Measurements from ENCODE around the gene ECM2. TPM values are rescaled to one million over a fixed set of nuclear protein-coding genes. Genes with fewer than 3 reads are reported as not detected.

ECM2 gene
- total RNA-seq, 1 experiment from 2014 or later = not detected

DNA sequence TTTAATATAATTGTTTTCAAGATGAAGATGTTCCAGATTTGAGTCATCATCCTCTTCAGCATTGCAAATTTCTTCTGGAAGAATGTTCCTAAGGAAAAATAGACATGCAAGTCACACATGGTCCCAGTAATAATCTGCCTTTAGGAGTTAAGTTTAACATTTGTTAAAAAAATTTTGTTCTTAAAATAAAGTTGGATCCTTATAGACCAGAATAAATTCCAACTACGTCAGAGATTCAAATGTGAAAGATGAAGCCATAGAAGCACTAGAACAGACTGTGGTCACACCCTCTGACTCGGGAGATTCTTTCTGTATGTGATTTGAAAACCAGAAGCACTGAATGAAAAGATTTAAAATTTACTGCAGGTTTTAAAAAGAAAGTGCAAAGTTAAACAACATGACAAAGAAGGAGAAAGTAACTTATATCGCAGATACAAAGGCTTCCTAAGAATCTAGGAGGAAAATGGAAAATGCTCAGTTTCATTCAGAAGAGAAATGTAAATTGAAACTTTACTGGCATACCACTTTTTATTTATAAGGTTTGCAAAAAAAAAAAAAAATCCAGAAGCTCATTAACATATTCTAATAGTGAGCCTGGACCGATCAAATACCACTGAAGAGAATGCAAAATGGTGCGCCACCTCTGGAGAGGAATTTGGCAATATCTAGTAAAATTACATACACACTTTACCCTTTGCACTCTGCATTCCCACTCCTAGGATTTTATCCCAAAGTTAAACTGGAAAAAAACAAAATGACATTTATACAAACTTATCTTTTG is 39.2 kb downstream of the ECM2 start:
- CTCF ChIA-PET = no interaction called here
- H3K36me3 ChIP-seq (ENCODE audit: control insufficient read depth, insufficient read depth, low read length) = no peaks in the 10 kb centered on the region
- no peaks in the 10 kb centered on the region for H3K9me3 ChIP-seq (ENCODE audit: control insufficient read depth, insufficient read depth, low read depth, low read length)
- no peaks in the 10 kb centered on the region for H3K4me1 ChIP-seq (ENCODE audit: control insufficient read depth, insufficient read depth, low read length)
- no peak for ATAC-seq
- H3K27ac ChIP-seq (ENCODE audit: low read length) = no peak overlapping the region
- in situ Hi-C loops (cut with HindIII; ENCODE audit: low pct_unique_long_range_greater_than_20kb, low sequenced_read_pairs) = no loop called here
- H3K4me3 ChIP-seq (ENCODE audit: low read depth in 2 of 2, low read length in 2 of 2) = no peak overlapping the region
- TF ChIP-seq SIN3A (IDR thresholded peaks at IDR 0.05; ENCODE audit: borderline replicate concordance, insufficient read depth, low read depth, low read length) (no peak), POLR2AphosphoS5 (IDR thresholded peaks at IDR 0.05; ENCODE audit: low read depth, low read length) (no peak), TCF7L2 (IDR thresholded peaks at IDR 0.05; ENCODE audit: low read depth, low read length) (no peak)
- TF ChIP-seq, protein P1, sequence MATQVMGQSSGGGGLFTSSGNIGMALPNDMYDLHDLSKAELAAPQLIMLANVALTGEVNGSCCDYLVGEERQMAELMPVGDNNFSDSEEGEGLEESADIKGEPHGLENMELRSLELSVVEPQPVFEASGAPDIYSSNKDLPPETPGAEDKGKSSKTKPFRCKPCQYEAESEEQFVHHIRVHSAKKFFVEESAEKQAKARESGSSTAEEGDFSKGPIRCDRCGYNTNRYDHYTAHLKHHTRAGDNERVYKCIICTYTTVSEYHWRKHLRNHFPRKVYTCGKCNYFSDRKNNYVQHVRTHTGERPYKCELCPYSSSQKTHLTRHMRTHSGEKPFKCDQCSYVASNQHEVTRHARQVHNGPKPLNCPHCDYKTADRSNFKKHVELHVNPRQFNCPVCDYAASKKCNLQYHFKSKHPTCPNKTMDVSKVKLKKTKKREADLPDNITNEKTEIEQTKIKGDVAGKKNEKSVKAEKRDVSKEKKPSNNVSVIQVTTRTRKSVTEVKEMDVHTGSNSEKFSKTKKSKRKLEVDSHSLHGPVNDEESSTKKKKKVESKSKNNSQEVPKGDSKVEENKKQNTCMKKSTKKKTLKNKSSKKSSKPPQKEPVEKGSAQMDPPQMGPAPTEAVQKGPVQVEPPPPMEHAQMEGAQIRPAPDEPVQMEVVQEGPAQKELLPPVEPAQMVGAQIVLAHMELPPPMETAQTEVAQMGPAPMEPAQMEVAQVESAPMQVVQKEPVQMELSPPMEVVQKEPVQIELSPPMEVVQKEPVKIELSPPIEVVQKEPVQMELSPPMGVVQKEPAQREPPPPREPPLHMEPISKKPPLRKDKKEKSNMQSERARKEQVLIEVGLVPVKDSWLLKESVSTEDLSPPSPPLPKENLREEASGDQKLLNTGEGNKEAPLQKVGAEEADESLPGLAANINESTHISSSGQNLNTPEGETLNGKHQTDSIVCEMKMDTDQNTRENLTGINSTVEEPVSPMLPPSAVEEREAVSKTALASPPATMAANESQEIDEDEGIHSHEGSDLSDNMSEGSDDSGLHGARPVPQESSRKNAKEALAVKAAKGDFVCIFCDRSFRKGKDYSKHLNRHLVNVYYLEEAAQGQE (IDR thresholded peaks at IDR 0.05; ENCODE audit: insufficient read depth in 1 of 2, low read depth in 2 of 2, low read length in 1 of 2) = no peak
- TF ChIP-seq, protein P2, sequence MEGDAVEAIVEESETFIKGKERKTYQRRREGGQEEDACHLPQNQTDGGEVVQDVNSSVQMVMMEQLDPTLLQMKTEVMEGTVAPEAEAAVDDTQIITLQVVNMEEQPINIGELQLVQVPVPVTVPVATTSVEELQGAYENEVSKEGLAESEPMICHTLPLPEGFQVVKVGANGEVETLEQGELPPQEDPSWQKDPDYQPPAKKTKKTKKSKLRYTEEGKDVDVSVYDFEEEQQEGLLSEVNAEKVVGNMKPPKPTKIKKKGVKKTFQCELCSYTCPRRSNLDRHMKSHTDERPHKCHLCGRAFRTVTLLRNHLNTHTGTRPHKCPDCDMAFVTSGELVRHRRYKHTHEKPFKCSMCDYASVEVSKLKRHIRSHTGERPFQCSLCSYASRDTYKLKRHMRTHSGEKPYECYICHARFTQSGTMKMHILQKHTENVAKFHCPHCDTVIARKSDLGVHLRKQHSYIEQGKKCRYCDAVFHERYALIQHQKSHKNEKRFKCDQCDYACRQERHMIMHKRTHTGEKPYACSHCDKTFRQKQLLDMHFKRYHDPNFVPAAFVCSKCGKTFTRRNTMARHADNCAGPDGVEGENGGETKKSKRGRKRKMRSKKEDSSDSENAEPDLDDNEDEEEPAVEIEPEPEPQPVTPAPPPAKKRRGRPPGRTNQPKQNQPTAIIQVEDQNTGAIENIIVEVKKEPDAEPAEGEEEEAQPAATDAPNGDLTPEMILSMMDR (IDR thresholded peaks at IDR 0.05) = no peak; the same call in 1 of the 2 replicates
- DNase-seq (ENCODE audit: low read depth, low spot score) = no peak
- no TSS peak for BruUV-seq (replicated peaks)
- POLR2A ChIA-PET = no interaction called here
- no peaks in the 10 kb centered on the region for H3K27me3 ChIP-seq (ENCODE audit: control insufficient read depth, insufficient read depth, low read length)
- intact Hi-C loops (cut with micrococcal nuclease; ENCODE audit: unreplicated experiment) = no loop called here

DNA sequence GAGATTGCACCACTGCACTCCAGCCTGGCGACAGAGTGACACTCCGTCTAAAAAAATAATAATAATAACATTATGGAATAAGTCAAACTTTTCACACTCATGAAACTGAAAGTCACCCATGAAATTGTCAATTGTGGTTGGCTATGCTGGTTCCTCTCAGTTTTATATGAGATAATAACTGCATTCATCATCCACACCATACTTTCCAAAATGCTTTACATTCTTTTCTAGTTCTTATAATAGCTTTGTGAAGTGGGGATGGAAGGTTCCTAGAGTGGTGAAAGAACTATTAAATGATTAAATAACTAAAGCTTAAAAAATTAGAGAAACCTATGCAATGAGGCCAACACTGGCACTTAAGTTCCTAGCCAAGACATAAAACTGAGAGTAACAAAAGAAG is 40.9 kb downstream of the ECM2 start:
- H3K27me3 ChIP-seq (ENCODE audit: control insufficient read depth, insufficient read depth, low read length) = no peaks in the 10 kb centered on the region
- no peaks in the 10 kb centered on the region for H3K36me3 ChIP-seq (ENCODE audit: control insufficient read depth, insufficient read depth, low read length)
- intact Hi-C loops (cut with micrococcal nuclease; ENCODE audit: unreplicated experiment) = no loop called here
- CTCF ChIA-PET = no interaction called here
- no peak for DNase-seq (ENCODE audit: low read depth, low spot score)
- H3K4me3 ChIP-seq (ENCODE audit: low read depth in 2 of 2, low read length in 2 of 2) = no peak overlapping the region
- ATAC-seq = no peak
- H3K27ac ChIP-seq (ENCODE audit: low read length) = no peak overlapping the region
- TF ChIP-seq TCF7L2 (IDR thresholded peaks at IDR 0.05; ENCODE audit: low read depth, low read length) = no peak
- TF ChIP-seq, protein P1 (IDR thresholded peaks at IDR 0.05; ENCODE audit: insufficient read depth in 1 of 2, low read depth in 2 of 2, low read length in 1 of 2) = no peak
- TF ChIP-seq, protein P2 (IDR thresholded peaks at IDR 0.05) = no peak
- TF ChIP-seq POLR2AphosphoS5 (IDR thresholded peaks at IDR 0.05; ENCODE audit: low read depth, low read length) = no peak
- H3K9me3 ChIP-seq (ENCODE audit: control insufficient read depth, insufficient read depth, low read depth, low read length) = no peaks in the 10 kb centered on the region
- POLR2A ChIA-PET = no interaction called here
- no peaks in the 10 kb centered on the region for H3K4me1 ChIP-seq (ENCODE audit: control insufficient read depth, insufficient read depth, low read length)
- in situ Hi-C loops (cut with HindIII; ENCODE audit: low pct_unique_long_range_greater_than_20kb, low sequenced_read_pairs) = no loop called here
- BruUV-seq (replicated peaks) = no TSS peak
